ENCODE measurements around the gene NUDT3. TPM values are rescaled to one million over a fixed set of nuclear protein-coding genes. Genes with fewer than 3 reads are reported as not detected.
"Not testable (repeated sequence)": the region's sequence is repeated elsewhere in the genome, so short reads cannot be mapped to it uniquely, and the experiment has no call there.

The NUDT3 gene
- total RNA-seq, 6 experiments from 2014 or later: 14.5 to 22.7 (median 16.7) TPM

DNA sequence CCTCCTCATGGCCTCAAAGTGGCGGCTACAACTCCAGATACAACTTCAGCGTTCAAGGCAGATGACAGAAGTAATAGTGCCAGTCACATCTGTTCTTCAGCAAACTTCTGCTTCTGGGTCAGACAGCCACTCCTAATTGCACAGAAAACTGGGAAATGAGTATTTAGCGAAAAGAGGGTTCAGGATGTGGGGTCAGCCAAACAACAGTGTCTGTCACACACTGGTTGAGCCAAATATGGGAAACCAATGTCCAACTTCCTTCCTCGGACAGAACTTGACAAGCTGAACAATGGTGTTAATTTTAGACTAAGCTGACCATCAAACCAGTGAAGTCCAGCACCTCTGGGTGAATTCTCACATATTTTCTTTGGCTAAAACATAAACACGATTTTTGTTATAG, 22.1 kb downstream of the NUDT3 start:
- intact Hi-C loops (cut with DNase I): no loop called here
- 40% methylated on average over 5 of the region's 5 CpGs for WGBS (ENCODE audit: insufficient coverage, low coverage, low lambda C conversion rate, missing lambda C conversion rate)
- DNase-seq (no peak), ATAC-seq (peak; percentile 71 to 86 (median 84))
- Histone ChIP-seq H3K9me3 (no peaks in the 10 kb centered on the region), H3K36me3 (no peaks in the 10 kb centered on the region), H3K27ac (peak overlapping the region in 1 of 3 donors; percentile 28), H3K4me3 (no peak overlapping the region), H3K4me1 (peaks cover 0 to 10% (median 0%) of the 10 kb centered on the region in 4 donors), H3K27me3 (no peaks in the 10 kb centered on the region)
- TF ChIP-seq, protein P1, sequence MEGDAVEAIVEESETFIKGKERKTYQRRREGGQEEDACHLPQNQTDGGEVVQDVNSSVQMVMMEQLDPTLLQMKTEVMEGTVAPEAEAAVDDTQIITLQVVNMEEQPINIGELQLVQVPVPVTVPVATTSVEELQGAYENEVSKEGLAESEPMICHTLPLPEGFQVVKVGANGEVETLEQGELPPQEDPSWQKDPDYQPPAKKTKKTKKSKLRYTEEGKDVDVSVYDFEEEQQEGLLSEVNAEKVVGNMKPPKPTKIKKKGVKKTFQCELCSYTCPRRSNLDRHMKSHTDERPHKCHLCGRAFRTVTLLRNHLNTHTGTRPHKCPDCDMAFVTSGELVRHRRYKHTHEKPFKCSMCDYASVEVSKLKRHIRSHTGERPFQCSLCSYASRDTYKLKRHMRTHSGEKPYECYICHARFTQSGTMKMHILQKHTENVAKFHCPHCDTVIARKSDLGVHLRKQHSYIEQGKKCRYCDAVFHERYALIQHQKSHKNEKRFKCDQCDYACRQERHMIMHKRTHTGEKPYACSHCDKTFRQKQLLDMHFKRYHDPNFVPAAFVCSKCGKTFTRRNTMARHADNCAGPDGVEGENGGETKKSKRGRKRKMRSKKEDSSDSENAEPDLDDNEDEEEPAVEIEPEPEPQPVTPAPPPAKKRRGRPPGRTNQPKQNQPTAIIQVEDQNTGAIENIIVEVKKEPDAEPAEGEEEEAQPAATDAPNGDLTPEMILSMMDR (IDR thresholded peaks at IDR 0.05): no peak
- TF ChIP-seq POLR2A (IDR thresholded peaks at IDR 0.05): no peak

DNA sequence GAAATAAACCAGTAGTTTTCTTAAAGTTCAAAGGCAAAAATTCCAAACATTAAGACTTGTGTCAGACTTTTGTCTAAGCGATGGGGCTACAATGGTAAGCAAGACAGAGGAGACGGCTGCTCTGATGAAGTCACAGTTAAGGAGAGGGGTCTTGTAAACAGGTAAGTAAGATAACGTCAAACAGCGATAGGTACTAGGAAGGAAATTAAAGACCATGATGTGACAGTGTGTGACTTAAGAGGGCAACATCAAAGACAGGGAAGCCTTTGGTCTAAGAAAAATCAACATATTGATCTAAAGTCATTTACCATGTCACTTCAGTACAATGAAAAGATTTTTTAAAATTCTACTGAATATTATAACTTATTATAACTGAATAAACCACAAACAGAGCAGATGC, 23.1 kb downstream of the NUDT3 start:
- WGBS (ENCODE audit: insufficient coverage, low coverage, low lambda C conversion rate, missing lambda C conversion rate): 63% methylated on average over 4 of the region's 4 CpGs
- no peaks in the 10 kb centered on the region for H3K36me3 ChIP-seq
- peaks cover 0 to 9% (median 0%) of the 10 kb centered on the region in 4 donors for H3K4me1 ChIP-seq
- H3K9me3 ChIP-seq: no peaks in the 10 kb centered on the region
- intact Hi-C loops (cut with DNase I): no loop called here
- peak overlapping the region in 1 of 3 donors; percentile 14 for H3K27ac ChIP-seq
- TF ChIP-seq, protein P1 (IDR thresholded peaks at IDR 0.05): no peak
- TF ChIP-seq POLR2A (IDR thresholded peaks at IDR 0.05): no peak
- DNase-seq (no peak), ATAC-seq (no peak)
- H3K4me3 ChIP-seq: no peak overlapping the region
- no peaks in the 10 kb centered on the region for H3K27me3 ChIP-seq

DNA sequence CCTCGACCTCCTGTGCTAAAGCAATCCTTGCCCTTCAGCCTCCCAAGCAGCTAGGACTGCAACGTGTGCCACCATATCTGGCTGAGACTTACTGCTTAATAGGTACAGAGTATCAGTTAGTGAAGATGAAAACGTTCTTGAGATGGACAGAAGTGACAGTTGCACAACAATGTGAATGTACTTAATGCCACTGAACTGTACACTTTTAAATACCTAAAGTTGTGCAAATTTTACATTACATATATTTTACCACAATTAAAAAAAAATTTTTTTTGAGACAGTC, 25.9 kb downstream of the NUDT3 start:
- Histone ChIP-seq H3K9me3 (no peaks in the 10 kb centered on the region), H3K4me3 (no peak overlapping the region), H3K27me3 (no peaks in the 10 kb centered on the region), H3K36me3 (no peaks in the 10 kb centered on the region), H3K4me1 (peaks cover 0 to 20% (median 4%) of the 10 kb centered on the region in 4 donors), H3K27ac (no peak overlapping the region)
- TF ChIP-seq, protein P1 (IDR thresholded peaks at IDR 0.05): no peak
- no peak for TF ChIP-seq POLR2A (IDR thresholded peaks at IDR 0.05)
- intact Hi-C loops (cut with DNase I): no loop called here
- no peak for DNase-seq
- ATAC-seq: no peak
- WGBS (ENCODE audit: insufficient coverage, low coverage, low lambda C conversion rate, missing lambda C conversion rate): 60% methylated on average over 2 of the region's 3 CpGs

DNA sequence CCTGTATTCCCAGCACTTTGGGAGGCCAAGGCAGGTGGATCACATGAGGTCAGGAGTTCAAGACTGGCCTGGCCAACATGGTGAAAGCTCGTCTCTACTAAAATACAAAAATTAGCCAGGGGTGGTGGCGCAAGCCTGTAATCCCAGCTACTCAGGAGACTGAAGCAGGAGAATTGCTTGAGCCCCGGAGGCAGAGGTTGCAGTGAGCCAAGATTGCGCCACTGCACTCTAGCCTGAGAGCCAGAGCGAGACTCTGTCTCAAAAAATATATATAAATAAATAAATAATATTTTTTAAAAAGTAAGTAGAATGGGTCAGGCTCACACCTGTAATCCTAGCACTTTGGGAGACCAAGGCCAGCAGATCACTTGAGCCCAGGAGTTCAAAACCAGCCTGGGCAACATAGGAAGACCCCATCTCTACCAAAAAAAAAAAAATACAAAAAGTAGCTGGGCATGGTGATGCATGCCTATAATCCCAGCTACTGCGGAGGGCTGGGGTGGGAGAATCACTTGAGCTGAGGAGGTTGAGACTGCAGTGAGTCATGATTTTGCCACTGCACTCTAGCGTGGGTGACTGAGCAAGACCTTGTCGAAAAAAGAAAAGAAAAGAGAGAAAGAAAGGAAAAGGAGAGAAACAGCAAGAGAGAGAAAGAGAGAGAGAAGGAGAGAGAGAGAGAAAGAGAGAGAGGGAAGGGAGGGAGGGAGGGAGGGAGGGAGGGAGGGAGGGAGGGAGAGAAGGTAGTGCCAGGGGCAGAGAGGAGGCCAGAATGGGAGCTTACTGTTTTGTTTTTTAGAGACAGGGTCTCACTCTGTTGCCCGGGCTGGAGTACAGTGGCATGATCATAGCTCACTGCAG, 26.5 kb downstream of the NUDT3 start:
- H3K27me3 ChIP-seq; ATAC-seq; H3K27ac ChIP-seq; DNase-seq; intact Hi-C loops (cut with DNase I); H3K36me3 ChIP-seq; H3K4me3 ChIP-seq; H3K9me3 ChIP-seq: not testable (repeated sequence)
- H3K4me1 ChIP-seq: peaks cover 0 to 20% (median 4%) of the 10 kb centered on the region in 4 donors
- WGBS (ENCODE audit: insufficient coverage, low coverage, low lambda C conversion rate, missing lambda C conversion rate): 67% methylated on average over 8 of the region's 9 CpGs

DNA sequence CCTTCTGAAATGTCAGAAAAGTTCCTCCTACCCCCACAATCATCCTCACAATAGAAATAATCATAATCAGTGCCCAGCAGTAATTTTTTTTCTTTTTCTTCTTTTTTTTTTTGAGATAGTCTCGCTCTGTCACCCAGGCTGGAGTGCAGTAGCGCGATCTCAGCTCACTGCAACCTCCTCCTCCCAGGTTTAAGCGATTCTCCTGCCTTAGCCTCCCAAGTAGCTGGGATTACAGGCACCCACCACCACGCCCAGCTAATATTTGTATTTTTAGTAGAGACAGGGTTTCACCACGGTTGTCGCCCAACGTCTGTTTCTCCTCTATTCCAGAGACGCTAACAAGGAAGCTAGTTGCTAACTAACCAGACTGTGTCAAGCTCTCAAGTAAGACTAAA, 28.8 kb downstream of the NUDT3 start:
- ATAC-seq; intact Hi-C loops (cut with DNase I); DNase-seq; H3K4me3 ChIP-seq; H3K27me3 ChIP-seq; H3K9me3 ChIP-seq; H3K27ac ChIP-seq; H3K36me3 ChIP-seq: not testable (repeated sequence)
- 84% methylated on average over 8 of the region's 9 CpGs for WGBS (ENCODE audit: insufficient coverage, low coverage, low lambda C conversion rate, missing lambda C conversion rate)
- peaks cover 0 to 11% (median 4%) of the 10 kb centered on the region in 4 donors for H3K4me1 ChIP-seq
